D721Med (cell line): Measurements from ENCODE around the gene MRPS30.
"Not testable (repeated sequence)": the region's sequence is repeated elsewhere in the genome, so short reads cannot be mapped to it uniquely, and the experiment has no call there.

Source experiments
- DNase-seq: peaks from one replicate; pipeline ENCODE4 v3.0.0; 2011; ENCODE audit warnings: low spot score; ENCODE audit not compliant: insufficient read length
- FAIRE-seq: peaks from 2 replicates; lab custom pipeline; 2011; peaks lifted over from hg19 to GRCh38; lab: Jason Lieb, UNC
- CTCF ChIP-seq: IDR thresholded peaks from 2 replicates; pipeline ENCODE4 v1.5.1; 2012; ENCODE audit warnings: mild to moderate bottlenecking, control low read depth; ENCODE audit not compliant: insufficient read depth; ENCODE audit errors: missing control alignments

Gene MRPS30

GRCh38 chr5:44808435-44809214 lies at the start of gene MRPS30:
Gene MRPS30, plus strand, starts transcription at chr5:44808947. Its CDS starts 16 bp downstream, at chr5:44808963.
- FAIRE-seq (peak; percentile 99), DNase-seq (peak; percentile 31)
- TF ChIP-seq CTCF: peak; percentile 61

- TF ChIP-seq CTCF: no peak
- no peak for FAIRE-seq
- DNase-seq: no peak
These were observed 39.4 kb upstream of the MRPS30 start for GRCh38 chr5:44769200-44769876.

GRCh38 chr5:44769877-44770209 lies 38.9 kb upstream of the MRPS30 start:
- DNase-seq (no peak), FAIRE-seq (no peak)
- TF ChIP-seq CTCF: no peak

- DNase-seq (no peak), FAIRE-seq (no peak)
- no peak for TF ChIP-seq CTCF
These were observed 37.7 kb upstream of the MRPS30 start for GRCh38 chr5:44770780-44771717.

GRCh38 chr5:44772397-44772796 lies 36.4 kb upstream of the MRPS30 start:
- not testable (repeated sequence) for FAIRE-seq, DNase-seq

- no peak for DNase-seq
- TF ChIP-seq CTCF: peak; percentile 50
- peak; percentile 53 for FAIRE-seq
These were observed 34.4 kb upstream of the MRPS30 start for GRCh38 chr5:44774279-44774880.

GRCh38 chr5:44779167-44779566 lies 29.6 kb upstream of the MRPS30 start:
- DNase-seq: no peak
- no peak for TF ChIP-seq CTCF
- no peak for FAIRE-seq
